Retinal pigment epithelial cell (primary cell): Measurements from ENCODE around the gene GATA2.

Experiments
- DNase-seq: peaks from one replicate; pipeline ENCODE4 v3.0.0-alpha.2; 2010; ENCODE audit warnings: low read depth
- H3K4me3 ChIP-seq: 2 replicates; pipeline ENCODE4 v1.5.1; 2011; ENCODE audit warnings: mild to moderate bottlenecking, low read length, control low read depth, moderate library complexity
- CTCF ChIP-seq: conservative IDR thresholded peaks from 2 replicates; pipeline ENCODE4 v1.5.1; 2011; ENCODE audit warnings: low read depth, low read length, control low read depth, inconsistent platforms

Gene GATA2

DNA sequence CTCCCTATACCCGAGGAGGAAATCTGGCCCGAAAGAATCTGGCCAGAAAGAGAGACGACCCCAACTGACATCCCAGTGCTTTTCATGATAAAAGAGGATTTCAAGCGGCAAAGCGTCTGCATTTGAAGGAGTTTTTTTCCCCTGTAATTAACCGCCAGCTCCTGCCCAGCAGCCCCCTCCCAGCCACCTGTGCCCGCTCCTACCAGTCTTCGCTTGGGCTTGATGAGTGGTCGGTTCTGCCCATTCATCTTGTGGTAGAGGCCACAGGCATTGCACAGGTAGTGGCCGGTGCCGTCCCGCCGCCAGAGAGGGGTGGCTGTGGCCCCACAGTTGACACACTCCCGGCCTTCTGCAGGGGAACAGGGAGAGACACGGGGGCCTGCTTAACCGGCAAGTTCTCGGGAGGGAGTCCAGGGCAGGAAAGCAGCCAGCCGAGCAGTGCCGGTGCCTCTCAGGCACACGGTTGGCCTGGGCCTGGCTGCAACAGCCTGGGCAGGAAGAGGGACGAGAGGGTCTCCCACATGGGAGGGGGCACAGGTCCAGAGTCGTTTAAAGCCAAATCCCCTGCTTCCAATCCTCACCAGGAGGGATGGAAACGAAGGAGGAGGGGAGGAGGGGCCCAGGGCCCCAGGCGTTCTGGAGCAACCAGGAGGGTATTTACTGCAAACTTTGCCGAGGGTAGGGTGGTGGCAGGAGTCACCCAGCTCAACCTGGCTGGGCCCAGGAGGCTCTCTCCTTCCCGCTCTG, 9.2 kb downstream of the GATA2 start:
- no peak for DNase-seq
- TF ChIP-seq CTCF, result no peak
- H3K4me3 ChIP-seq, result peak overlapping the region; percentile 84

DNA sequence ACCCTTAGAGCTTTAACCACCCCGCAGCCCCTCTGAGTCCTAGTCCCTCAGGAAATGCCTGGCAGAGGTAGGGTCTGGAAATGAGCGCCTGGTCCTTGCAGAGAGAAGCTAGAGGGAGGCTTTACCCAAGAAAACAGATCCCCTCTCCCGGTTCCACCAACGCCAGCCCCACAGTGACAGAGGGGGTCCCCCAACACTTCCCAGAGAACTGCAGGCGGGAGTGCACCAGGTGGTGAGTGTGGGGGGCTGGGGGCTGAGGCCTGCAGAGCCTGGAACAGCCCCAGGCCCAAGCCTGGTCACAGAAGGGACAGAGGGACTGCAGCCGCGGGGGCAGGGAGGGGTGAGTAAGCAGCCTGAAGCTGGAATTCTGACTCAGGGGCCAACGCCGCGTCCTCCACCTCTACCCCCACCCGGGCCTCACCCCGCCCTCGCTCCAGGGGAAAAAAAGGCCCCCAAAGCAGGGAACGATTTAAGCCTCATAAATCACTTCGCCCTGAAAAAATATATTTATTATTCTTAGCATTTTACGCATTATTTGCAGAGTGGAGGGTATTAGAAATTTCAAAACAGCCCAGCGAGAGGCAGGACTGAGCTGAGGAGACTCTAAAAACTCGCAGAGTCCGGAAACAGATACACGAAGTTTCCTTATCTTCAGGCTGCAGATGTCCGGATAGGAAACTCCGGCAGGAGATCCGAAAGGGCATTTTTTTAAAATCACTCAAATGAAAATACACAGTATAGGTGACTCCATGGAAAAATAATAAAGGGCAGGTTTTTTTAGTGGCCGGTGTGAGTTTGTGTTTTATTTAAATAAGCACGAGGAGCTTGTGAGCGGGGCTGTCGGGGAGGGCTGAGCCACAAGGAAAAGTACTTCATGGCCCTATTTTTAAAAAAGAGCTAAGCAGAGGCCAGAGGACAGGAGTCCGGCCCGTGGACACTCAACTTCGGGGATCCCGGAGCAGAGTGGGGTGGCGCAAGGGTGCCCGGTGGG, 10.0 kb downstream of the GATA2 start:
- no peak for DNase-seq
- TF ChIP-seq CTCF, result peak; percentile 18
- H3K4me3 ChIP-seq, result peak overlapping the region; percentile 84

- H3K4me3 ChIP-seq, result peak overlapping the region; percentile 20
- no peak for TF ChIP-seq CTCF
- no peak for DNase-seq
Measured at GRCh38 chr3:128482175-128482574, 10.8 kb downstream of the GATA2 start.

- no peak for DNase-seq
- TF ChIP-seq CTCF, result no peak
- no peak overlapping the region for H3K4me3 ChIP-seq
Measured at GRCh38 chr3:128481438-128481942, 11.5 kb downstream of the GATA2 start.

DNA sequence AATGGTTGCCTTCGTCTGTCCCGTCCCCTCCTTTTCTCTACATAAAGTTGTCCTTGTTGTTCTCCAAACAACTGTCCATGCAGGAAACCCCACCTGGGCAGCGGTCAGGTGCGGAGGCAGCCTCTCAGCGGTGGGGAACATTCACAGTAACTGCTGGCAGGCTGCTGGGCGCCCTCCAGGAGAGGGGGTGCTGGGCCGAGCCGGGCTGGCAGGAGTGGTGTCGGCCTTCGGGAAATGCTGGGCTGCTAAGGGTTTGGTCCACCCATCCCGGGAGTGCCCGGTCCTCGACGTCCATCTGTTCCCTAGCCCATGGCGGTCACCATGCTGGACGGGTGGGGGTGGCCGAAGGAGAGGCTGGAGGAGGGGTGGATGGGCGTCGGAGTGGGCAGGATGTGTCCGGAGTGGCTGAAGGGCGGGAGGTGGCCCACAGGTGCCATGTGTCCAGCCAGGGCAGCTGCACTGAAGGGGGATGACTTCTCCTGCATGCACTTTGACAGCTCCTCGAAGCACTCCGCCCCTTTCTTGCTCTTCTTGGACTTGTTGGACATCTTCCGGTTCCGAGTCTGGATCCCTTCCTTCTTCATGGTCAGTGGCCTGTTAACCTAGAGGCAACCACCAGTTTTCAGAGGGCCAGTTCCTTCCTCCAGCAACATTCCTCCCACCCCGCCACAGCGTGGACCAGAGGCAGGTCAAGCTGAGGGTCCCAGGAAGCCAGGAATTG, 12.1 kb downstream of the GATA2 start:
- TF ChIP-seq CTCF, result no peak
- no peak for DNase-seq
- no peak overlapping the region for H3K4me3 ChIP-seq

DNA sequence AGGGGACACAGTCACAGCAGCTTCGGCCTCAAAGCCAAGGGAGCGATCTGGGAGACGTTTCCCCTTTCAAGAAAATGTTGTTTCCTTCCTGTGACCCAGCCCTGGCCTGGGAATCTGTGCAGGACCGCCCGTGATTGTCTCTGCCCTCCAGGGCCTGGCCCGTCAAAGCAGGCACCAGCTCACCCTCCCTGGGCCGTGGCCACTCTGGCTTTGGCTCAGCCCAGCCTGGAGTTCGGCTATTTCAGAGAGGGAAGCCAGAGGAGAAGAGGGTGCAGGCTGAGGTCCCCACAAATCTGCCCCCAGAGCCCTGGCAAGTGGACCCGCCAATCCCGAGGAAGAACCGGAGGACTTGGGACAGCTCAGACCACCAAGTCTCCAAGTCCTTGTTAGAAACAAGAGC, 12.7 kb downstream of the GATA2 start:
- no peak for DNase-seq
- TF ChIP-seq CTCF, result no peak

More for the DNA sequence above, 12.7 kb downstream of the GATA2 start:
- H3K4me3 ChIP-seq, result no peak overlapping the region
